Stimulated activated CD8-positive, alpha-beta memory T cell treated with anti-CD3 and anti-CD28 coated beads, Interleukin-12 subunit alpha, Interleukin-12 subunit beta, amount 100 ng/mL, for 4 hours (primary cell): ENCODE results near the gene CALML3.

Experiments
- DNase-seq: peaks from one replicate; pipeline ENCODE4 v3.0.0-alpha.2; 2020; ENCODE audit warnings: low read depth

Gene CALML3

GRCh38 chr10:5507649-5508131 is 17.1 kb upstream of the CALML3 start:
- DNase-seq: no peak

GRCh38 chr10:5508161-5508604 is 16.6 kb upstream of the CALML3 start:
- no peak for DNase-seq

GRCh38 chr10:5508786-5509185 is 16.0 kb upstream of the CALML3 start:
- DNase-seq: no peak

GRCh38 chr10:5509236-5509635 is 15.5 kb upstream of the CALML3 start:
- no peak for DNase-seq

GRCh38 chr10:5509691-5510090 is 15.1 kb upstream of the CALML3 start:
- DNase-seq: no peak

- DNase-seq: no peak
Observed at GRCh38 chr10:5510281-5511072, 14.3 kb upstream of the CALML3 start.

- no peak for DNase-seq
Observed at GRCh38 chr10:5511231-5511884, 13.4 kb upstream of the CALML3 start.

GRCh38 chr10:5511885-5512280 is 12.9 kb upstream of the CALML3 start:
- no peak for DNase-seq

- no peak for DNase-seq
Observed at GRCh38 chr10:5512331-5512730, 12.4 kb upstream of the CALML3 start.

GRCh38 chr10:5512881-5513612 is 11.7 kb upstream of the CALML3 start:
- no peak for DNase-seq

- DNase-seq: no peak
Observed at GRCh38 chr10:5514226-5514850, 10.4 kb upstream of the CALML3 start.

GRCh38 chr10:5515948-5516761 is 8.6 kb upstream of the CALML3 start:
- DNase-seq: no peak

- DNase-seq: no peak
Observed at GRCh38 chr10:5517546-5517945, 7.2 kb upstream of the CALML3 start.

- no peak for DNase-seq
Observed at GRCh38 chr10:5518143-5518542, 6.6 kb upstream of the CALML3 start.

- no peak for DNase-seq
Observed at GRCh38 chr10:5519054-5519453, 5.7 kb upstream of the CALML3 start.

GRCh38 chr10:5522913-5523560 is 1.7 kb upstream of the CALML3 start:
- DNase-seq: no peak

- no peak for DNase-seq
Observed at GRCh38 chr10:5523796-5524574, 776 bp upstream of the CALML3 start.

GRCh38 chr10:5525561-5526341 is 990 bp downstream of the CALML3 start:
- no peak for DNase-seq

- no peak for DNase-seq
Observed at GRCh38 chr10:5526691-5527331, 2.0 kb downstream of the CALML3 start.
